Activated CD4-positive, alpha-beta T cell treated with anti-CD3 and anti-CD28 coated beads, Interleukin-2, amount 50 U/mL, for 48 hours (primary cell): ENCODE data around the gene LRRC3C.
A peak's percentile ranks its signal among the peaks of the same experiment; 100 is the strongest.
"Not testable (repeated sequence)": the region's sequence is repeated elsewhere in the genome, so short reads cannot be mapped to it uniquely, and the experiment has no call there.

Experiments
- DNase-seq, 2 experiments: peaks; one replicate each; pipeline ENCODE4 v3.0.0-alpha.2; 2020

Gene LRRC3C

DNA sequence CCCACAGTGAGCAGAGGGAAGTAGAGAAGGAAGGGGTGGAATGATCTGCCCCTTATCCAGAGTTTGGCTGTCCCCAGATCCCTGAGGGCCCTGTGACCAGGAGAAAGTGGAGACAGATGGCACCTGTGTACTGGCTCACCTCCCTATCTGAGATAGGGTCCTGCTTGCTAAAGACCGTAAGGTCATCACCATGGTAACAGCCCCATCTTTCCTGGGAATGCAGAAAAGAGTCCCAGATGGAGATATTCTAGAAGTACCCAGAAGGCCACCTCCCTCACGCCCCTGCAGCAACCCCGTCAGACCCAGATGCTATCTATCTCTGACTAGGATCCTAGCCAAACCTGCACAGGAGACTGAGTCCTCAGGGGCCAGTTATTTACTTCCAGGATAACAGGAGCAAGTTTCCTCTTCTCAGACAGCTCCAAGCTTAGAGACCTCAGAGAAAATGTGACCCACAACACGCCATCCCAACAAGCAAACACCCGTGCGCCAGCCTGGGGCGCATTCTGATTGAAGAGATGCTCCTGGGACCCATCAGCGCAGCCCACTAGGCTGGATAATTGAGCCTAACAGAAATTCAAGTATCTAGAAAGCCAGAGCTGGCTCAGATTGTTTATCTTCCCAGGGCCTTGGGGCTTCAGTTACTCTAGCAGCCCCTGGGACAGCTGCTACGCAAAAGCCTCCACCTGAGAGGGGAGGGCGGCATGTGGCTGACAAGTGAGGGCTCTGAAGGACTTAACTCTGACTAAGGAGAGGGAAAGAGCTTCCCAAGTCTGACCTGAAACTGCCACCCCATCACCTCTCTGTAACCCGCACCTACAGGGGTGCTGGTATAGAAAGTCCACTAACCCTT lies 2.0 kb upstream of the LRRC3C start:
- DNase-seq, result no peak

DNA sequence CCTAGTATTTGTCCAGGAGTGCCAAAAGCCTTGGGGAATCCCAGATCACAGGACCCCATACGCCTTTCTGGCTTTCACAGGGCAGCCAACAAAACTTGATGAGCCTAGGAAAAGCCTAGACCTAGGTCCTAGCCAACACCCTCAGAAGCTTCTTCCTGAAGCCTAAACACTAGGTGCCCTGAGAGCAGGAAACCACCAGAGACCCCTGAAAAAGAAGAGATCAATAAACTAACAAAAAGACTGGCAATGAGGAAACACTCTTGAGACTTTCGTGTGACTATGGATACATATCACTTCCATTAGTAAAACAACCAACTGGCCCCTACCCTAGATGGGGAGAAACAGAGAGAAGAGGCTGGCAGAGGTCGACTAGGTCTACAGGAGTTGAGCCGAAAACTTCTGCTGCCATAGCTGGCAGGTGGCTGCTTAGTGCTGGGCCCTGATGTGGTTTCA lies 1.4 kb upstream of the LRRC3C start:
- DNase-seq, result no peak

DNA sequence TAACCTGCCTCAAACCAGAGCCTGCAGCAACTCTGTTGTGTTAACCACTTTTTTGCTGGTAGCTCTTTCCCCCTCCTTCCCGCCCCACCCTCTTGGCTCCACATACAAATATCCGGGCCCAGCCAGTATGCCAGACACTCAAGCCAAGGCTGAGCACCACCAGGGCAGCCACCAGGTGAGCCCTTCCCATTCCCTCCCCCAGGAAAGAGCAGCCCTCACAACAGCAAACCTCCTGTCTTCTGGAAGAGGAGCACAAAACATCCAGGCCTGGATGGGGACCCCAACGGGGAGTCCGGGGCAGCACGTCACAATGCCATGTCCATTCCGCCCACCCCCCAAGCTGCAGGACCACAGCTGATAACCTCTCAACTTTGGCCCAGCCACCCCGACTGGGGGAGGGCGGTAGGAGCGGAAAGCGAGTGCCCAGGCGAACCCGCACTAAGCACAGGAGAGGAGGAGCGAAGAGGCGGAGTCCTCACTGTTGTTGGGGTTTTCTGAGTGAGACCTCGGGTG lies 888 bp upstream of the LRRC3C start:
- DNase-seq, result peak; percentile 59 to 69

DNA sequence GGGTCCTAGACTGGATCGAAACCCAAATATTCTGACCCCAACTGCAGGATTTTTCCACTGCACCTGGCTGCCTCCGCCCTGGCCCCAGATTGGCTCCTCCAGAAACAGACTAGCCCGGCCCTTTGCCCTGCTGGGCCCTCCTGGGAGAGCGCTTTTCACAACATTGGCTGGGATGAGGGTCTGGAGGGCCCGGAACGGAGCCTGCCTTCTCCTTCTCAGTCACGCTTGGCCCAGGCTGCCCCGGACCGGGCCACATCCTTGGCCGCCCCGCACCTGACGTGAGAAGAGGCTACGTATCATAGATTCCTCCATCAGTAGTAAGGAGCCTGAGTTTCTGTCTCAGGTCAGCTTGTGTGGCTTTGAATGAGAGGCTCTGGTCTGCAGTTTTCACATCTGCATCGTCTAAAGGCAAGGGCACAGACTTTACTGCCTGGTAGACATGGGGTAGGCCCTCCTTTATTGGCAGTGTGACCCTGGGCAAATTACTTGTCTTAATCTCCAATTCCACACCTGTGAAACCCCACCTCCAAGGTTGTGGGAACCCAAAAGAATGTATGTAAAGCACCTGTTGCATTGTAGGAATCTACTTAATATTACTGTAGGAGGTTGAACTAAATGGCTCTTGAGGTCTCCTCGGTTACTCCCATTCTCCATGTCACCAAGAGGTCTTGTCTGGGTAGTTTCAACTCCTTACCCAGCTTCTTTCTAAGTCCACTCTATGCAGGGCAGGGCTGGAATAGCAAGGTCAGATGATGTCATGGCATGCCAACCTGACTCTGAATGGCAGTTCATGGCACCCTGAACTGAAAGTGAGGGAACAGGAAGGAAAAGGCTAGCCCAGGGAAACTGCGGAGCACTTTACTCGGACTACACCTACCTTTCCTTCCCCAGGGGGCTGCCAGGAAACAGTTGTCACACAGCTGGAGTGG lies 661 bp downstream of the LRRC3C start:
- no peak for DNase-seq

DNA sequence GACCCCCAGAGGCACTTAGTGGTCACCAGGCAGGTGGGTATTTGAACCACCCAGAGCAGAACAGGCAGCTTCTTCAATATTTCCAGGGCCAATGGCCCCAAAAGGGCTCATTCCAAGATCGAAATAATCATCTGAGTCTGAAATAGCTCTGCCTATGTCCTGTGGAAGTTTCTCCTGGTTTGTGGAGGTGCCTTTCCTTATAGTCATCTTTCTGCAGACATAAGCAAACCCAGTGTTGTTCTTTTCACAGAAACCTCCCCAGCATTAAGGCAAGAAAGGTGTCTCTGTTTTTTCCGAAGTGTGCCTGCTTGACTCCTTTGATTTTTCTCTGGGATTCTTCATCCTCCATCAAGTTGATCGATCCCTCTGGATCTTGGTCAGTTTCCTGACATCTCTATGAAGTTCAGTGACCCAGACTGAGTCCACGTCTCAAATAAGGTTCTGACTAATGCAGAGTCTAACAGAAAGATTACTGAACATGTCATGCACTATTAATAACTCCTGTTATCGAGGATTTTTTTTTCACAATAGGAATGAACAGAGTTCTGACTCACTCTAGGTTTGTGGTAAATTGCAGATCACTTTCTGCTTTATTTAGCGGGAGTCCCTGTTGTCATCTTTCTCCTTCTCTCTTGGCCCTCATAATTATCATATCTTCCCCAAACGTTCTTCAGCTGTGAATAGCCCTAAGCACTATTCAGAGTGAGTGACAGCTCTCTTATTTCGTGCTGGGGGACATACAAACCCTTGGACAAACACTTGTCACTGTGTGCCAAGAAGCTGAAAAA lies 1.5 kb downstream of the LRRC3C start:
- no peak for DNase-seq

DNA sequence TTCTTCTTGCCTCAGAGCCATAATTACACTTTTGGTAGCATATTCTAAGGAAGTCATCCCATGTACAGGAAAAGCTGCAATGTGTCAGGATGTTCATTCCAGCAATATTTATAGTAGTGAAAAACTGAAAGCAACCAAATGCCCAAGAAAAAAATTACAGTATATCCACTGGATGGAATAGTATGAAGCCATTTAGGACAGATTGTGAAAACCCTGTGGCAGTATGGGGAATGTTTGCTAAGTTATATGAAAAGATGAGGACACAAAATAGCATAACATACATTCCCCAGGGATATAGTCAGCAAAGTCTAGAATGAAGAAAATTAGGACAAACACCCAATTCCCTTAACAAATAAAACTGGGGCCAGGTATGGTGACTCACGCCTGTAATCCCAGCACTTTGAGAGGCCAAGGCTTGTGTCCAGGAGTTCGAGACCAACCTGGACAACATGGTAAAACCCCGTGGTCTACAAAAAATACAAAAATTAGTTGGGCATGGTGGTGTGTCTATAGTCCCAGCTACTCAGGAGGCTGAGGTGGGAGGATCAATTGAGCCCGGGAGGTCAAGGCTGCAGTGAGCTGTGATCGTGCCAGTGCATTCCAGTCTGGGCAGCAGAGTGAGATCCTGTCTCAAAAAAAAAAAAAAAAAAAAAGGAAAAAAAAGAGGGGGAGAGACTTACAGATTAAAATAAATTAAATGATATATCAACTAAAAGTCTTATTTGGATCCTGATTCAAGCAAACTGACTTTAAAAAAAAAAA lies 2.3 kb downstream of the LRRC3C start:
- DNase-seq, result no peak

DNA sequence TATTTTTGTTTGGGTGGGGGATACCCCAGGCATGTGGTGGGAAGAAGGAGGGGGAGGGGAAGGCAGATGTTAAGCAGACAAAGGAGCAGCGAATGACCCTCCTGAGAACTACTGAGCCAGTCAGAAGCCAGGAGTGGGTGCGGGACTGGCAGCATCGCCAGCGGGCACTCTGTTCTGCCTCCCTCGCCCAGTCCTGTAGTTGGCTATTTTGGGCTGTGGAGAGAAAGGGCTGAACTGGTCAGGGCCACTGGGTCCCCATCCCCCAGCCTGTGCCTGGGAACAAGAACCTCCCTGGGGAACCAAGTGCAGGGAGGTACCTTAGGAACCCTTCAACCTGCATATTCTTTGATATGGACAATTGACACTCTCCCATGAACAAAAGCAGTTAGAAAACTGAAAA lies 6.4 kb downstream of the LRRC3C start:
- DNase-seq, result no peak

DNA sequence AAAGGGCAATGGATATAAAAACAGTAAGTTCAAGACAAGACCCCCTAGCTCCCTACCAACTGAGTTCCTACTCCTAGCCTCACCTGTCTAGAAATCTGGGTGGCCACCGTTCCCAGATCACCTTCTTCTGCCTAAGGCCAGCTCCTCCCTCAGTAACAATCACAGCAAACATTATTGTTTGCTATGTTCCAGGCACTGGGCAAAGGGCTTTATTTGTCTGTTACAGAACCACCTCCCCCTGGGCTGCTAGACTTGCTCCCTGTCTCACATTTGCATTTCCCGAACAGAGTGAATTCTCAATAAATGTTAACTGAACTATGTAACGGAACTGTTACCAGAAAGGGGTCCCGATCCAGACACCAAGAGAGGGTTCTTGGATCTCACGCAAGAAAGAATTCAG lies 6.8 kb downstream of the LRRC3C start:
- no peak for DNase-seq

DNA sequence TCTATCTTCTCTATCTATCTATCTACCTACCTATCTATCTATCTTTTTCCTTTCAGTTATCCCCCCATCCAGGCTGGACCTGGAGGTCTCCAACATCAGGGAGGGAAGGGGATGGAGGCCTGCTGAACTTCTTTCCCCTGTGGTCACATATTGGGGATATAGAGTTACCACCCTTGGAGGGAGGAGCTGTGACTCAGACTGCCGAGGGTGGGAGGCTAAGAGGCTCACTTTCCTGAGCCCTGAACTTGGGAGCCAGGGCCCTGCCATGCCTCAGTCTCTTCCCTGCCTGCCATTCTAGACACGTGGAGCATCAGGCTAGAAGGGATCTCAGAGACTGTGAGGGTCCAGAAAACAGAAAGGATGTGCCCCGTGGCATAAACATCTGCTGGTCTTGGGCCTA lies 8.4 kb downstream of the LRRC3C start:
- no peak for DNase-seq

DNA sequence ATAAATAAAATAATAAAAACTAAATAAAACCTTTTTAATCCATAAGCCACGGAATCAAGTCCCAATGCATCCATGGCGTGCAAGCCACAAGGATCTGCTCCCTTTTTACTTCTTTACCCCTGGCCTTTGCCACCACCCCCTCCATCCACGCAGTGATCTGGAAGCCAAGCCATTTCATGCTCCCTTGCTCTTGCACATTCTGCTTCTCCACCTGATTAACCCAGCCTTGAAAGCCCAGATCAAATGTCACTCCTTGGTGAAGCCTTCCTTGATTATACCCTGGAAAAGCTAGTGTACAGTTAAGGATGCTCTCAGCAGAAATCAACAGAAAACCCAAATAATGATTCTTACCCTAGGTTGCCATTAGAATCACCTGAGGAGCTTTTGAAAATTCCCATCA lies 9.9 kb downstream of the LRRC3C start:
- no peak for DNase-seq

DNA sequence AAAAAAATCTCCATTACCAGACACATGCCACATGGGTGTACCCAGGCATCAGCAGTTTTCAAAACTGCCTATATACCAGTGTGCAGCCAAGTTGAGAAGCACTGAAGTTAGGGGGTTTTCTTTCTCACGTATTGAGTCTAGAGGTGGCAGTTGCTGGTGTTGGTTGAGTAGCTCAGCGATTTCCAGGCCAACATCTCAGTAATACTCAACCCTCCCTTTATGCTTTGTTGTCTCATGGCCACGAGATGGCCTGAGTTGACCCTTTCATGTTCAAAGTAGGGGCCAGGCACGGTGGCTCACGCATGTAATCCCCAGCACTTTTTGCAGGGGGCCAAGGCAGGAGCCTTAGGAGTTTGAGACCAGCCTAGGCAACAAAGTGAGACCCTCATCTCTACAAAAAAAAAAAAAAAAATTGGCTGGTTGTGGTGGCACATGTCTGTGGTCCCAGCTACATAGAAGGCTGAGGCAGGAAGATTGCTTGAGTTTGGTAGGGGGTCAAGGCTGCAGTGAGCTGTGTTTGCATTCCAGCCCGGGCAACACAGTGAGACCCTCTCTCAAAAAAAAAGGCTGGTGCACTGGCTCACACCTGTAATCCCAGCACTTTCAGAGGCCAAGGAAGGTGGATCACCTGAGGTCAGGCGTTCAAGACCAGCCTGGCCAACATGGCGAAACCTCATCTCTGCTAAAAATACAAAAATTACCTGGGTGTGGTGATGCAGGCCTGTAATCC lies 10.8 kb downstream of the LRRC3C start:
- DNase-seq, result no peak

DNA sequence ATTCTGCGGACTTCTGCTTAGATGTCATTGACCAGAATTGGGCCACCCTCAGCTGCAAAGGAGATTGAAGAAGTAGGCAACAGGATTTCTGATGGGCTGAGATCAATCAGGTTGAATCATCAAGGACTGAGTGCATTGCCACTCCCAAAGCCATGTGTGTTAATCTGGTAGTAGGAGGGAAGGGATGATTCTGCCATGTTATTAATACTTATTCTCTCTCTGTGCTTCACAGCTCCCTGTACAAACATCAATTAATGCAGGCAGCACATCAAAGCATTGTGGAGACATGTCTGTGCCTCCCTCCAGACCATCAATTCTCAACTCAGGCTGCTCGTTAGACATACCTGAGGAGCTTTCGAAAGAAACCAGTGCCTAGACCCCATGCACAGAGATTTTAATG lies 11.6 kb downstream of the LRRC3C start:
- DNase-seq, result no peak

DNA sequence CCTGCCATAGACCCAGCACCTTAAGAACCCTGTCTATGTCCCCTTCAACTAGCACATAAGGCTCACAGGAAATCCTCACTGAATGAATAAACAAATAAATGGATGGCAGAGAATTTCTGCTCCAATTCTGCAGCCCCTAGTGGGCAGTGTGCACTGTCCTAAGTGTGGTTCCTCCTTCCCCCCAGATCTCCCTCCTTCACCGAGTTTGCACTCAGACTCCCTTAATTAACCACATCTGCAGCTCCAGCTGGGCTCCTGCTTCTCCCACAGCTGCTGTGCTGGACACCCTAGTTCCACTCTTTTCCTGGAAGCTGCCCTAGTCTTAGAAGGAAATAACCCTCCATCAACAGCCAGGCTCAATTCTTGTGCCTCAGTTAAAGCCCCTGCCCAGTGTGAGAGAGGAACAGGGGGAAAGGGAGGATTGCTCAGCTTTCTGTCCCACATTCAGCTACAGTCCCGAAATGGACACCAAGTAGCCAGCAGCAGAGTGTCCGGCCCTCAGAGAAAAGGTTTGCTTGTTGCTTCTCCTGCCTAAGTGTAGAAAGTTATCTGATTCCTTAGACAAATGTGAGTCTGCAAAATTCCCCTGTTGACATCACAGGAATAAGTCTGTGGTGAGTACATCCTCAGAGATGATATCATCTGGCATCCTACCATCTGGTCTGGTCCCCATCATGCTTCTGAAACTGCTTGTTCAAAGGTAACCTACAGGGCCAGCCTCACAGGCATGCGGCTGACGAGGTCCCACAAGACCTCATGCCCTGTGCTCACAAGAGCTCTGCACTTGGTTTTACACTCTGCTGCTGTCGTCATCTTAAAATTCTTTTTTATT lies 12.3 kb downstream of the LRRC3C start:
- DNase-seq, result peak; percentile 51 to 57

DNA sequence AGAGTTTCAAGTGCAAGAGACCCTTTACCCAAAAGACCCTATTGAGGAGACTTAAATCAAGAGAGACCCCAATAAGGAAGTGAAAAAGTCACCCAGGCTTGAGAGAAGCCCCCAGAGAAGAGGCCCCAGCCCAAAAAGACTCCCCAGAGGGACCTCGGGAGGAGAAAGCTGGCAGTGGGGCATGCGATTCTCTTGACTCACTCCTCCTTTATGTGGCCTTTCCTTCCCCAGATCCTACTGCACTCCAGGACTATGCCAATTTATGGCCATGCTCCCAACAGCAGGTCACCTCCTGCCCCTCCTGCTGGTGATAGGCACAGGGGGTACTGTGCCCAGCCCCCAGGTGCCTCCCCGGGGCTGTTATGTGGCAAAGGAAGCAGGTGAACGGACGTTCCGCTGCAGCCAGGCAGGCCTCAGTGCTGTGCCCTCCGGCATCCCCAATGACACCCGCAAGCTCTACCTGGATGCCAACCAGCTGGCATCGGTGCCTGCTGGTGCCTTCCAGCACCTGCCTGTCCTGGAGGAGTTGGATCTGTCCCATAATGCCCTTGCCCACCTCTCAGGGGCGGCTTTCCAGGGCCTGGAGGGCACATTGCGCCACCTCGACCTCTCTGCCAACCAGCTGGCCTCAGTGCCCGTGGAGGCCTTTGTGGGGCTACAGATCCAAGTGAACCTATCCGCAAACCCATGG lies 16.3 kb downstream of the LRRC3C start:
- no peak for DNase-seq

DNA sequence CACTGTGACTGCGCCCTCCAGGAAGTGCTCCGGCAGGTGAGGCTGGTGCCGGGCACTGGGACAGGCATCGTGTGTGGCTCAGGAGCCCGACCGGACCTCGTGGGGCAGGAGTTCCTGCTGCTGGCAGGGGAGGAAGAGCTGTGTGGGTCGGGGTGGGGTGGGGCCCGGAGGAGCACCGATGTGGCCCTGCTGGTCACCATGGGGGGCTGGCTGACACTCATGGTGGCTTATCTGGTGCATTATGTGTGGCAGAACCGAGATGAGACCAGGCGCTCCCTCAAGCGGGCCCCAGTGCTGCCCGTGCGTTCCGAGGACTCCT lies 16.8 kb downstream of the LRRC3C start:
- DNase-seq, result no peak

DNA sequence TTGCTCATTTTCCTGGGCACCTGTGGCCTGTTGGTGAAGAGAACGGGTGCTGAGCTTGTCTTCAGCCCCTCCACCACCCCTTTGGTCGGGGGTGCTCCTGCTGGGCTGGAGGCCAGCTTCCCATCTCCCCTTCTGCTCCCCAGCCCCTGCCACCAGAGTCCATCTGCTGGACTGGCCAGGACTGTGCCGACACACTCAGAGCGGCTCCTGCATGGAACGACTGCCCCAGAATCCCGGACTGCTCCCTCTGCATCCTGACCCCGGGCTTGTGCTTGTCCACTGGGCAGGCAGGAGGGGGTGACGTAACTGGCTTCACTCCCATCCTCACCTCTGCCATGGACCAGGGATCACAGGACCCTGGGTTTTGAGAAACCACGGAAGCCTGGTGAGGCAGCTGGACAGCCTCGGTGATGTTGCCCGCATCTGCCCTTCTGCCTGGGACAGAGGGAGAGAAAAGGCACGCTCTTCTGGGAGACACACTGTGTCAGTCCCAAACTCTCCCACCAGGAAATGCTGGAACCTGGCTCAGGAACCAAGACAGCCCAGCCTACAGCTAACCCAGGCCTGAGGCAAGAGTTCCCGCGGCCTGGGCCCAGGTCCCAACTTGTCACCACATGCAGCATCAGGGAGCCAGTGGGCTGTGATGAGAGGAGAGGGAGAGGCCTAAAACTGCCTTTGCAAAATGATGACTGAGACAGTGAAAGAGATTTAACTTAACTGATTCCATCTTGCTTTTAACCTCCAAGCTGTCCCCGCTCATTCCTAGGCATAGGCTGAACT lies 19.2 kb downstream of the LRRC3C start:
- no peak for DNase-seq

DNA sequence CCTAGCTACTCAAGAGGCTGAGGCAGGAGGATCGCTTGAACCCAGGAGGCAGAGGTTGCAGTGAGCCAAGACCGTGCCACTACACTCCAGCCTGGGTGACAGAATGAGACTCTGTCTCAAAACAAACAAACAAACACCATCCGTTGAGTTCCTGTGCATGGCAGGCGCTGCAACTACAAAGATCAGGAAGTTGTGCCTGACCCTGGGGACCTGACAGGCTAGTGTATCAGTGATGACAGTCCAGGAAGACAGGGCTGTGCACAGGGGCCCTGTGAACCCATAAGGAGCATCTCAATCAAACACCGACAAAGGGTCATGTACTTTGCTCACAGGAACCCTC lies 20.9 kb downstream of the LRRC3C start:
- DNase-seq, result not testable (repeated sequence)

DNA sequence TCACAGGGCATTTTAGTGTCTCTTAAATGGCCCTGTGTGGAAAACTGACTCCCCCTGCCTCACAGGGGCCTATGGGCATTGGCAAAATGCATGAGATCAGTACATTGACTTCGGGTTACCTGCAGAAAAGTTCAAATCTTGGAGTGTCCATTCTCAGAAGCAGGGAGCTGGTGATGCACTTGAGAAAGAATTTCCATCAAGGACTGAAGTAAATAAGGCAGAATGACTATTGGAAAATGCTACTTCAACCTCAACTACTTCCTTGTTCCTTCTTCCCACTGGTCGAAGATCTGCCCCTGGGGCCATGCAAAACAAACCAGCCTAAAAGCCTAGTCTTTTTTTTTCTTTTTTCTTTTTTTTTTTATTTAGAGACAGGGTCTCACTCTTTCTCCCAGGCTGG lies 21.5 kb downstream of the LRRC3C start:
- DNase-seq, result no peak

DNA sequence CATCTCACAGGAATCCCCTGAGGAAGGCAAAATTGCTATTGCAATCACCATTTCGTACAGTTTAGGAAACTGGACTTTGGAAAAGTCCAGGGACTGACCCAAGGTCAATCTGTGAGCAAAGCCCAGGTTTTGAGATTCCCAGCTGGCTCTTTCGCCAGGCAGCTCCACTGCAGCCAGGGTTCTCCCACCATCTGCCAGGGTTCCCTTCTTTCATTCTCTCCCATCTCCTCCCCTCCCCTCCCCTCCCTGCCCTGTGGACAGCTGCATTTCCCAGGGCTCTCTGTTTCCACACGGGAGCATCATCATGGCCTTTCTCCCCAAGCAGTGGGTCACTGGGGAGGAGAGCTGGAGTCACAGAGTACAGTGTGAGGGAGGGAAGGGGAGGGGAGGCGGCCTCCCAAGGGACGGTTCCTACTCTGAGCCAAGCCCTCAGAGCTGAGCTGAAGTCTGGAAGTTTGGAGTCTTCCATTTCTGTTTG lies 23.4 kb downstream of the LRRC3C start:
- DNase-seq, result no peak
